Body of pancreas (tissue), 4 donors: ENCODE data around the gene CAMLG. TPM values are rescaled to one million over a fixed set of nuclear protein-coding genes. Genes with fewer than 3 reads are reported as not detected.
"Not testable (repeated sequence)": the region's sequence is repeated elsewhere in the genome, so short reads cannot be mapped to it uniquely, and the experiment has no call there.

Experiments used
- ATAC-seq: fragments of 150-250 bp; one replicate; pipeline ENCODE4 v1.9.1; 2016
- DNase-seq, 4 donors: peaks; one replicate each; pipeline ENCODE4 v3.0.0-alpha.2; 2019
- H3K27ac ChIP-seq, 4 donors: fragments of 200-600 bp; sonication (generic); 1 replicate in 3 of 4; 2 replicates in 1 of 4; pipeline versions ENCODE4 v1.5.1 to v1.6.1; 2016 to 2019; ENCODE audit warnings: mild to moderate bottlenecking in 1 of 4, mixed read lengths in 1 of 4, moderate library complexity in 1 of 4
- H3K27me3 ChIP-seq, 2 donors: fragments of 200-600 bp; sonication (generic); one replicate each; pipeline ENCODE4 v1.6.0; 2016; ENCODE audit warnings: mild to moderate bottlenecking in 1 of 2
- H3K36me3 ChIP-seq, 2 donors: fragments of 200-600 bp; sonication (generic); replicated peaks in 1 of 2; 2 replicates each; pipeline ENCODE4 v1.5.1; 2016; ENCODE audit warnings: low read depth in 2 of 2; ENCODE audit not compliant: insufficient read depth in 1 of 2
- H3K4me1 ChIP-seq: fragments of 200-600 bp; sonication (generic); one replicate; pipeline ENCODE4 v1.6.0; 2016
- H3K4me3 ChIP-seq, 2 donors: fragments of 200-600 bp; sonication (generic); 1 replicate in 1 of 2; 2 replicates in 1 of 2; pipeline ENCODE4 v1.5.1; 2016 to 2019
- H3K9me3 ChIP-seq, 3 donors: fragments of 200-600 bp; sonication (generic); 1 replicate in 2 of 3; 2 replicates in 1 of 3; pipeline ENCODE4 v1.5.1; 2016
- POLR2A ChIP-seq, 3 donors: fragments of 450-650 bp; IDR thresholded peaks; one replicate each; pipeline ENCODE4 v1.6.1; 2016; ENCODE audit warnings: antibody characterized with exemption in 3 of 3, mild to moderate bottlenecking in 2 of 3
- WGBS, 2 donors: methylation state at CpG; one replicate each; pipeline ENCODE4 v1.1.5; 2017; 5-methylcytosine and 5-hydroxymethylcytosine counted together
- intact Hi-C: fragments of 100-400 bp; cut with DNase I; formaldehyde crosslinking; loops from one replicate; pipeline ENCODE4 v1.15.1; 2023
- total RNA-seq, 2 donors: library from RNA; depleted of rRNA; stranded (reverse); fragments of >200 nt; gene quantifications; one replicate each; pipeline ENCODE4 v1.1.0, GENCODE V29; 2016
- TF ChIP-seq, protein P1 (sequence below), 7 experiments: fragments of 450-650 bp in 4 of 7; fragments of 200-600 bp in 3 of 7; sonication (generic) in 3 of 7; IDR thresholded peaks; one replicate each; pipeline ENCODE4 v1.5.1; 2016 to 2019; ENCODE audit warnings: antibody characterized with exemption in 7 of 7

Gene CAMLG
- total RNA-seq, 2 donors from 2014 or later, result 7.9 to 29.8 TPM

DNA sequence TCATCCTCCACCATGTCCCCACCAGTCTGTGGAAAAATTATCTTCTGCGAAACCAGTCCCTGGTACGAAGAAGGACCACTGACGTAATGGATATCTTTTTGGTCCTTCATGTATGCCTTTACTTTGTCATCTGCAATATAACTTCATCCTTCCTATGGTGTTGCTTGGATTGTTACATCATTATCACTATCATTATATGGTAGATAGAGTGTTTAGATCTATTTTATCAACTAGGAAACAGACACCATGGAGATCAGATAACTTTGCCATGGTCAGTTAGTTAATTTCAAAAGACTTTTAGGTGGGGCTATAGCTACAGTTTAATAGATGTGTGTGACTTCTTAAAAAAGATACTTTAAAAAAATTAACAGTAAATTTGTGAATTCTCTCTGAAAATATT lies 23.8 kb upstream of the CAMLG start:
- no peak for TF ChIP-seq POLR2A (IDR thresholded peaks at IDR 0.05)
- TF ChIP-seq, protein P1, sequence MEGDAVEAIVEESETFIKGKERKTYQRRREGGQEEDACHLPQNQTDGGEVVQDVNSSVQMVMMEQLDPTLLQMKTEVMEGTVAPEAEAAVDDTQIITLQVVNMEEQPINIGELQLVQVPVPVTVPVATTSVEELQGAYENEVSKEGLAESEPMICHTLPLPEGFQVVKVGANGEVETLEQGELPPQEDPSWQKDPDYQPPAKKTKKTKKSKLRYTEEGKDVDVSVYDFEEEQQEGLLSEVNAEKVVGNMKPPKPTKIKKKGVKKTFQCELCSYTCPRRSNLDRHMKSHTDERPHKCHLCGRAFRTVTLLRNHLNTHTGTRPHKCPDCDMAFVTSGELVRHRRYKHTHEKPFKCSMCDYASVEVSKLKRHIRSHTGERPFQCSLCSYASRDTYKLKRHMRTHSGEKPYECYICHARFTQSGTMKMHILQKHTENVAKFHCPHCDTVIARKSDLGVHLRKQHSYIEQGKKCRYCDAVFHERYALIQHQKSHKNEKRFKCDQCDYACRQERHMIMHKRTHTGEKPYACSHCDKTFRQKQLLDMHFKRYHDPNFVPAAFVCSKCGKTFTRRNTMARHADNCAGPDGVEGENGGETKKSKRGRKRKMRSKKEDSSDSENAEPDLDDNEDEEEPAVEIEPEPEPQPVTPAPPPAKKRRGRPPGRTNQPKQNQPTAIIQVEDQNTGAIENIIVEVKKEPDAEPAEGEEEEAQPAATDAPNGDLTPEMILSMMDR (IDR thresholded peaks at IDR 0.05), result no peak
- H3K36me3 ChIP-seq, result peaks cover 8 to 41% of the 10 kb centered on the region in 2 donors

DNA sequence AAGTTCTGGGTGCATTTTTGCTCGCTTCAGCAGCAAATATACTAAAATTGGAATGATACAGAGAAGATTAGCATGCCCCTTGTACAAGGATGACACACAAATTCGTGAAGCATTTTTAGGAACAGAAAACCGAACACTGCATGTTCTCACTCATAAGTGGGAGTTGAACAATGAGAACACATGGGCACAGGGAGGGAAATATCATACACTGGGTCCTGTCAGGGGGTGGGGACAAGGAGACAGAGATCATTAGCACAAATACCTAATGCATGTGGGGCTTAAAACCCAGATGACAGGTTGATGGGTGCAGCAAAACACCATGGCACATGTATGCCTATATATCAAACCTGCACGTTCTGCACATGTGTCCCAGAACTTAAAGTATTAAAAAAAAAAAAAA lies 22.9 kb upstream of the CAMLG start:
- peaks cover 8 to 40% of the 10 kb centered on the region in 2 donors for H3K36me3 ChIP-seq
- ATAC-seq, H3K4me3 ChIP-seq, DNase-seq, H3K4me1 ChIP-seq, intact Hi-C loops, H3K27ac ChIP-seq, H3K9me3 ChIP-seq, H3K27me3 ChIP-seq: not testable (repeated sequence)
- WGBS, 2 donors, result 90 to 95% methylated on average over 4 of the region's 4 CpGs

More for the DNA sequence above, 23.8 kb upstream of the CAMLG start:
- DNase-seq (no peak), ATAC-seq (no peak)
- intact Hi-C loops, result no loop called here
- no peaks in the 10 kb centered on the region for H3K27me3 ChIP-seq
- no peak overlapping the region for H3K4me3 ChIP-seq
- H3K9me3 ChIP-seq, result no peaks in the 10 kb centered on the region
- 91 to 97% methylated on average over 3 of the region's 3 CpGs for WGBS, 2 donors
- H3K27ac ChIP-seq, result no peak overlapping the region
- H3K4me1 ChIP-seq, result no peaks in the 10 kb centered on the region

DNA sequence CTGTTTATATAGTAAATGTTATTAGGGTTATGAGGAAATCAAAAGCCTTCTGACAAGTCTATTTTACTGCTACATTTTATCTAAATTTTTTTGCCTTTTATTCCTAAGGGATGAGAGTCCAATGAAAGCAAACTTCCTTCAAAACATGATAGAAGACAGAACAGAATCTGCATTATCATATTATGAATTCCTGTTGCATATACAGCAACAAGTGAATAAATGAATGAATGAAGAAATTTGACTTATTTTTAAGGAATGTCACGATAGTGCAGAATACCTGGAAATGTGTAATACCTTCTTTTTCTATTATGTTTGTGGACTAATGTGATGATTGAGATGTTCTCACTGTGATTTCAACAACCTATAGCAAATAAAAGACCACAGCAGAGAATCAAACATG lies 13.5 kb upstream of the CAMLG start:
- no peaks in the 10 kb centered on the region for H3K27me3 ChIP-seq
- TF ChIP-seq POLR2A (IDR thresholded peaks at IDR 0.05), result no peak
- TF ChIP-seq, protein P1 (IDR thresholded peaks at IDR 0.05), result no peak
- peaks cover 8 to 28% of the 10 kb centered on the region in 2 donors for H3K36me3 ChIP-seq
- H3K27ac ChIP-seq, result no peak overlapping the region
- ATAC-seq (no peak), DNase-seq (no peak)
- no peaks in the 10 kb centered on the region for H3K4me1 ChIP-seq
- intact Hi-C loops, result no loop called here
- H3K9me3 ChIP-seq, result no peaks in the 10 kb centered on the region
- 82 to 90% methylated on average over 1 of the region's 1 CpG for WGBS, 2 donors
- no peak overlapping the region for H3K4me3 ChIP-seq

DNA sequence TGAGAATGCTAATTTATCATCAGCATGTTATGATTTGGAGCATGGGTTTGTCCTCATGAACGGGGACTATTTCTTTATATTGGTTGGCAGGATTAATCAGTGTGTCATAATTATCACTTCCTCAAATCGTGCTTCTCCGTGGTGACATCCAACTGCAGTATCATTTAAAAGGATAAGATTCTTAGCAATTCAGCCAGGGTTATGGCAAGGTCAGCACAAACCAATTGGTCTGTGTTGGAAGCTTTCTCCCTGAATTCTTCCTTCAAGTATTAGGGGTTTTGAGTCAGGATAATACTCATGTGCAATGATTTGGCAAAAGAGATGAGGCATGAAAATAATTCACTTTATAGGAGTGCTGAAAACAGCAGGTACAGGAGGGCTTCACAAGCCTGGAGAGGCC lies 5.5 kb upstream of the CAMLG start:
- TF ChIP-seq, protein P1 (IDR thresholded peaks at IDR 0.05), result no peak
- no peak for TF ChIP-seq POLR2A (IDR thresholded peaks at IDR 0.05)
- no peak for DNase-seq
- H3K27me3 ChIP-seq, result no peaks in the 10 kb centered on the region
- no peak overlapping the region for H3K27ac ChIP-seq
- H3K4me1 ChIP-seq, result no peaks in the 10 kb centered on the region
- WGBS, 2 donors, result 42 to 55% methylated on average over 3 of the region's 3 CpGs
- intact Hi-C loops, result no loop called here
- no peaks in the 10 kb centered on the region for H3K9me3 ChIP-seq
- ATAC-seq, result no peak
- no peaks in the 10 kb centered on the region for H3K36me3 ChIP-seq
- no peak overlapping the region for H3K4me3 ChIP-seq

DNA sequence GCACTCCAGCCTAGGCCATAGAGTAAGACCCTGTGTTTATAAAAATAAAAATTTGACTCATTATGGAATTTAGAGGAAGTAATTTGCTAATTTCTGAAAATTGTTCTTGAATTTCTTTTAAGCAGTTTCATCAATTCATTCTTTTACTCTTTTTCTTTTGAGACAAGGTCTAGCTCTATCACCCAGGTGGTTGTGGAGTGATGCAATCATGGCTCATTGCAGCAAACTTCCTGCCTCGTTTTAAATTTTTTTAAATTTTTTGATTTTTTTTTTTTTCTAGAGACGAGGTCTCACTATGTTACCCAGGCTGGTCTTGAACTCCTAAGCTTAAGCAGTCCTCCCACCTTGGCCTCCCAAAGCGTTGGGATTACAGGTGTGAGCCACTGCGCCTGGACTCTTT lies 3.1 kb upstream of the CAMLG start:
- intact Hi-C loops, result no loop called here
- whole genome bisulfite sequencing, 2 donors, result 61 to 65% methylated on average over 4 of the region's 4 CpGs
- Histone ChIP-seq H3K27me3 (no peaks in the 10 kb centered on the region), H3K4me3 (no peak overlapping the region), H3K36me3 (no peaks in the 10 kb centered on the region), H3K9me3 (no peaks in the 10 kb centered on the region), H3K4me1 (peaks cover 13% of the 10 kb centered on the region), H3K27ac (no peak overlapping the region)
- DNase-seq (no peak), ATAC-seq (no peak)
- TF ChIP-seq, protein P1 (IDR thresholded peaks at IDR 0.05), result no peak
- no peak for TF ChIP-seq POLR2A (IDR thresholded peaks at IDR 0.05)
